HG03520 (cell line): ENCODE measurements around the gene LRP2.
"Not testable (repeated sequence)": the region's sequence is repeated elsewhere in the genome, so short reads cannot be mapped to it uniquely, and the experiment has no call there.

Experiments
- ATAC-seq: cut with Tn5 transposase; IDR thresholded peaks from one replicate; pipeline ENCODE4 v1.9.1; 2021; ENCODE audit warnings: mild to moderate bottlenecking, moderate library complexity; ENCODE audit not compliant: unreplicated experiment

The LRP2 gene

GRCh38 chr2:169178804-169179390 is 183.4 kb downstream of the LRP2 start:
- no peak for ATAC-seq

DNA sequence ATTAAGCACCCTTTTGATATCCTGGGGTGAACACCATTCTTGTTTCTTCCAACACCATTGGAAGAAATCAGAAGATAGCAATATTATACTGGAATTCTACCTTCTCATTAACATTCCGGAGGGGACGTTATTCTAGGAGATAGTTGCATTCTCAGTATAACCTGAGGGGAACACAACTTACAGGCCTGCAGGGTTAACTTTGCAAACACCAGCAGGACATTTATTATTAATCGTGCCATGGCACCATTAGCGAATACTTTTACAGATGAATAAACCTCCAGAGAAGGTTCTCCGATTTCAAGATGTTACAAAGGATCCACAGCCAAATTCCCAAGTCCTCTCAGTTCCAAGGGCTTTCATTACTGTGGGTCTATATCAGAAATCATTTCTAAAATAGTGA is 184.0 kb downstream of the LRP2 start:
- ATAC-seq, result no peak

DNA sequence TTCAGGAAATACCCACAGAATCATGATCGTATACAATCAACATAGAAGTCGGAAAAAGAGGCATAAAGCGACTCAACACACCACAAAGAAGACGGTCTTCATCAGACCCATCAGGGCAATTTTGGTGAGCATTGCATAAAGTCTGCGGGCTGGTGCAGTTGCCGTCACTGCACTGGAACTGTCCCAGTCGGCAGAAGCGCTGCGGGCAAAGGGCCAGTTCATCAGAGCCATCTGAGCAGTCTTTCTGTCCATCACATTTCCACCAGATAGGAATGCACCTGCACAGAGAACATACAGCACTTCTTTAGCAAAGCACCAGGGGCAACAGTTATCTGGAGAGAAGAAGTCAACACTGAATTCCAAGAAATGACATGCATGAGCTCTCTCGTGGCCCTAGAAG is 187.2 kb downstream of the LRP2 start:
- ATAC-seq, result no peak

DNA sequence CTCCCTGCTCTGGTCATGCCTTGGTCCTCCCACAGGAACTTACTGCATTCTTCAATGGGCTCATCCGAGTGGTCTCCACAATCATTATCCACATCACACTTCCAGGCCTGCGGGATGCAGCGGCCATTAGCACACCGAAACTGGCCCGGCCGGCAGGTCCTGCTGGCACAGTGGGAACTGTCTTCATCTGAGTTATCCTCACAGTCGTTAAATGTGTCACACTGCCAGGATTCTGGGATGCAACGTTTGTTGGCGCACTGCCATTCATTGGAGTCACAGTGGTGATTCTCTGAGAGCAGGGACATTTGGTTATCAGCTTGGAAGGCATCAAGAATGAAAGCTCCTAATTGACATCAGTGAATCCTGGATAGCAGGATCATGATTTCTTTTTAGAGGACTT is 188.5 kb downstream of the LRP2 start:
- no peak for ATAC-seq

DNA sequence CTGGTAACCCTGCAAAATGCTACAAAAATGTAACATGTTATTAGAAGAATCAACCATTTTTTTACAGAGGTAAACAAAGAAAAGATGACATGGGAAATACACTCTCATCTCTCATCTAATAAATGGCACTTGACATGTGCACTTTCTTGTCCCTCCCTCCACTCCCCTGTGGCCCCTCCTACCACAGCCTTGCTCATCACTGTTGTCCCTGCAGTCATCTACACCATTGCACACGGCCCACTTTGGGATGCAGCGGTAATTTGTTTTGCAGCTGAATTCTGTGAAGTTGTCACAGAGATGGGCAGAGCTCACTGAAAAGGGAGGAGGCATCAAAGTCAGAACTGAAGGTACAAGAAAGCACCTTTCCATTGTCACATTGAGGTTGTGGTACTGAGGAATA is 189.4 kb downstream of the LRP2 start:
- ATAC-seq, result no peak

DNA sequence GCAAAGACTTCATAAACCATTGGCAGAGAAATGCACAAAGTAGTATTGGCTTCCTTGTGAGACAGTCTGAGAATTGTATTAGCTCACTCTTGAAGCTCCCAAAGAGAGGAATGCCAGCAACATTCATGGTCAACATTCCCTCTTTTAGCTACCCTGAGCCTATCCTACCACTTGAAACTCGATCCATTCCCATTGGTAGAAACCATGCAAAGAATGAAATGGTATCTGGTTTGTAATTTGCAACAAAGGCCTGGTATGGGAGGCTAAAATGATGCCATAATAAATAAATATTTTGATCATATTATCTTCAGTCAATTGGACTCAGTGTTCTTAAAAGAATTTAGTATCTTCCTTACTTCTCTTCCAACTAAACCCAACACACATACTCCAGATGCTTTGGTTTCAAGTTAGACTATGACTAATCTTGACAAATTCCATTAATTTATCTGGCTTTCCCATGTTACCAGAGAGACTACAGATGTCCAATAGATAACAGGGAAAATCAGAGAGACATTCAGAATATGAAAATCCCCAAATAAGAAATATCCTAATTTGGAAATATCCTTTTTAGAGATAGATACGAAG is 190.1 kb downstream of the LRP2 start:
- no peak for ATAC-seq

- no peak for ATAC-seq
Measured at GRCh38 chr2:169165791-169166190, 196.5 kb downstream of the LRP2 start.

GRCh38 chr2:169164311-169164710 is 198.0 kb downstream of the LRP2 start:
- no peak for ATAC-seq

GRCh38 chr2:169162613-169163012 is 199.7 kb downstream of the LRP2 start:
- ATAC-seq, result no peak

- no peak for ATAC-seq
Measured at GRCh38 chr2:169160926-169161481, 201.3 kb downstream of the LRP2 start.

DNA sequence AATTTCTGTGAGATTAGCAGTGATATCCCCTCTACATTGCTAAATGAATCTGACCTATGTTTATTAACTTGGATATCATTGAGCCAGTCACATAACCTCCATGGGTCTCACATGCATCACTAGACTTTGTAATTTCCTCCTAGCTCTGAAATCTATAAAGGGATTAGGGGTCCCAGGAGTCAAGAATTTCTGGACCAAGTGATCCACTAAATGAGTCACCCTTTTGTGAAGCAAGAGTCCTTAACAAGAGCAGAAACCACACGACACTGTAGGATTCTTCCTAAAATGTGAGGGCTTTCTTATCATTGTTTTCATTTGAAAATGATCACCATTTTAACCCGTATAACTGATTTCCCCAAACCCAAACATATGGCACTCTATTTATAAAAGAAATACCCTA is 202.6 kb downstream of the LRP2 start:
- no peak for ATAC-seq

GRCh38 chr2:169158874-169159273 is 203.5 kb downstream of the LRP2 start:
- ATAC-seq, result no peak

DNA sequence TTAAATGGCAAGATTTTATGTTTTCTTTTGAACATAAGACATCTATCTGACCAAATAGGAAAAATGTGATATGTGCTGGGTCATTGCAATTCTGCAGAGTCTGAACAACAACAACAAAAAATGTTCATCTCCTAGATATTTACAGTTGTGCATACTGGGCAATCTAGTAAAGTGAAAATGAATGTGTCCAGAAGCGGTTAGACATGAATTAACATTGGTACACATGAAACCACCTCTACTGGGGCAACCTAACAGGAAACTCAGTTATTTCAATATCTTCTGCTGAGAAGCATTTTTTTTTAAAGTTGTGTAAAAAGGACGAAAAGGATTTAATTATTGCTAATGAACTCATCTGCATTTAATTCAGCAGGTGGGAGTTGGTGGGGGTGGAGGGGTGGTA is 216.1 kb downstream of the LRP2 start:
- ATAC-seq, result no peak

DNA sequence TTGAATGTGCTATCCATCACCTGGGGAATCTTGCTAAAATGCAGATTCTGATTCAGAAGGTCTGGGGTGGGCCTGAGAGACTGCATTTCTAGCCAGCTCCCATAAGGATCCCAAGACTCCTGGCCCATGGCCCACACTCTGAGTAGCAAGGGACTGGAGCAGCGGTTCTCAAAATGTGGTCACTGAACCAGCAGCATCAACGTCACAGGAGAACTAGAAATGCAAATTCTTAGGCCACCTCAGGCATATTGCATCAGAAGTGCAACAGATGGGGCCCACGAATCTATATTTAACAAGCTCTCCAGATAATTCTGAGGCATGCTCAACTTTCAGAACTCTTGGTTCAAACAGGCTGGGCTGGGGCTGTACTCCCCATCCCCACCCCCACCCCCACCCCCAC is 218.3 kb downstream of the LRP2 start:
- ATAC-seq, result no peak

DNA sequence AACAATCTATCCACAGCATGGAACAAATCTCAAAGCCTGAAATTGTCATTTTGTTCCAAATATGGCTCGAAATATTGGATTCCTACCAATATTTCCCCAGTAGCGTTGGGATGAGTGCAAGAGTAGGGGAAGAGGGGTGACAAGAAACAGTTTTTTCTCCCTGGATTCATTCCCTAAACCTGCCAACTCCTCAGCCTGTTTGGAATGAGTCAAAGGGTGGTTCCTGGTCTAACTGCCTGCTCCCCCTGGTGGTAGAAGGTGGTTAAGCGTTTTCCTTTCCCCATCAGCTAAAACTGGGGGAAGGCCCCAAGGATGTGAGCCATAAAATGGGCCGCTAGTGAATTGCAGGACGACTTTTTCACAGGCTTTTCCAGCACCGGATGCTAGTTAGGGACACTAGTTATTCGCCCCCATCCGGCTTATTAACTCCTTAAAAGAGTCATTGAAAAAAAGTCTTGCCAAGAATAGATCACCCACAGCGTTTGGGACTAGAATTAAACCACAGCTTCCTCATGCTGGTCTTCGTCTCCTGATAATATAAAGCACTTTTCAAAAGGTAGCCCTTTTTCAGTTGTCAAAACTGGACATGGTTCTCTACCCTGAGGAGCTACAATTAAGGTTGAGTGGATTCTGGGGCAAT is 220.5 kb downstream of the LRP2 start:
- ATAC-seq, result peak; percentile 63

GRCh38 chr2:169139993-169140767 is 222.2 kb downstream of the LRP2 start:
- no peak for ATAC-seq

GRCh38 chr2:169139145-169139544 is 223.2 kb downstream of the LRP2 start:
- no peak for ATAC-seq

DNA sequence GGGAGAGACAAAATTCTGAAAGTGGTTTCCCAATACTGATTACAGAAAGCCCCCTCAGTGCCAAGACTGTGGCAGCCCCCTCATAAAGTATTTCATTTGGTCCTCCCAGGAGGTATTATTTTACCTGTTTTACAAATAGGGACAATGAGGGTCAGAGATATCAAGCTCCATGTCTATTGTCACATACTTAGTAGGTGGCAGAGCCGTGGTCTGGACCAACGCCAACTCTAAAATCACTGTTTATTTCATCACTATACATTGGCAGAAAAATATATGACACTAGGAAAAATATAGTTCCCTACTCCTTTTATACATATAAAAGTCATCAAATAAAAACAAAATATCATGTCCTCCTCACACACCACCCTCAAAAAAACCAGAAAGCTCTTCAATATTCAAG is 224.4 kb downstream of the LRP2 start:
- no peak for ATAC-seq

- ATAC-seq, result no peak
Measured at GRCh38 chr2:169136885-169137534, 225.3 kb downstream of the LRP2 start.

- not testable (repeated sequence) for ATAC-seq
Measured at GRCh38 chr2:169136428-169136827, 225.9 kb downstream of the LRP2 start.

GRCh38 chr2:169134272-169134671 is 228.1 kb downstream of the LRP2 start:
- not testable (repeated sequence) for ATAC-seq
